Inflammatory macrophage (primary cell): ENCODE measurements around the gene NPDC1.

Experiments used
- DNase-seq, 2 donors: peaks; one replicate each; pipeline ENCODE4 v3.0.0-alpha.2; 2020 to 2022

The NPDC1 gene

GRCh38 chr9:137056739-137057415 lies 10.9 kb upstream of the NPDC1 start:
- no peak for DNase-seq

DNA sequence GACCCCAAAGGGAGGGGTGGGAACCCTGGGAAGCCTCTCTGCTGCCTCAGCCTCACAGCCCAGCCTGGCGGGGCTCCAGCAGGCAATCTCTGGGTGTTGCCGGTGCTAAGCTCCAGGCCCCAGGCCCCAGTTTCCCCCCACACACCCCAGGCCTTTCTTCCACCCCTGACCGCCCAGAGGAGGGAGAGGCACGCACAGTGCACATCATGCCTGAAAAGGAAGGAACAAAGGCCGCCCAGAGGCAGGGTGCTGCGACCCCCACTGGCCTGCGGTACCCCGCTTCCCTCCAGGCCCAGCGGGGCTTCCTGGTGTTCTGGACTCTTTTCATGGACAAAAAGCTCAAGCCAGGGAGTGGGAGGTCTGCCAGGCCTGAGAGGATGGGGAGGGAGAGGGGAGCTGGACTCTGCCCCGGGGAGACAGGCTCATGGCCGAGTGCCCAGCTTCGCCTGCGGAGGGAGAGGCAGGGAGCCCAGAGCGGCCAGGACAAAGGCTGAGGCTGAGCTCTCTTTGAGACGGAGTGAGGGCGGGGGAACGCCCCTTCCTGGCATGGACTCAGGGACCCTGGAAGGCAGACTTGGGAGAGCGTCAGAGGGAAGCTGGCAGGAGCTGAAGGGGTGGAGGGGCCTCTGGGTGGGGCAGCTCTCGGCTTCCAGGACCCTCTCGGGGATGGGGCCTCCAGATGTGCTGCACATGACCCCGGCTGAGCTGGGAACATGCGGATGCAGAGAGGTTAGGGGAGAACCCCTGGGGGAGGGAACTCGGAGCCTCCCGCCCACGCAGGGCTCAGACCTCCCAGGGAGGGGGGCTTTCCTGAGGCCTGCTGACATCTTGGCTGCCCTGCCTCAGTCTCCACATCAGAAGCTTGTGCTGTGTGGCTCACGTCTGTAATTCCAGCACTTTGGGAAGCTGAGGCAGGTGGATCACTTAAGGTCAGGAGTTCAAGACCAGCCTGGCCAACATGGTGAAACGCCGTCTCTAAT lies 9.7 kb upstream of the NPDC1 start:
- no peak for DNase-seq

- DNase-seq, result no peak
Measured at GRCh38 chr9:137054932-137055384, 9.0 kb upstream of the NPDC1 start.

DNA sequence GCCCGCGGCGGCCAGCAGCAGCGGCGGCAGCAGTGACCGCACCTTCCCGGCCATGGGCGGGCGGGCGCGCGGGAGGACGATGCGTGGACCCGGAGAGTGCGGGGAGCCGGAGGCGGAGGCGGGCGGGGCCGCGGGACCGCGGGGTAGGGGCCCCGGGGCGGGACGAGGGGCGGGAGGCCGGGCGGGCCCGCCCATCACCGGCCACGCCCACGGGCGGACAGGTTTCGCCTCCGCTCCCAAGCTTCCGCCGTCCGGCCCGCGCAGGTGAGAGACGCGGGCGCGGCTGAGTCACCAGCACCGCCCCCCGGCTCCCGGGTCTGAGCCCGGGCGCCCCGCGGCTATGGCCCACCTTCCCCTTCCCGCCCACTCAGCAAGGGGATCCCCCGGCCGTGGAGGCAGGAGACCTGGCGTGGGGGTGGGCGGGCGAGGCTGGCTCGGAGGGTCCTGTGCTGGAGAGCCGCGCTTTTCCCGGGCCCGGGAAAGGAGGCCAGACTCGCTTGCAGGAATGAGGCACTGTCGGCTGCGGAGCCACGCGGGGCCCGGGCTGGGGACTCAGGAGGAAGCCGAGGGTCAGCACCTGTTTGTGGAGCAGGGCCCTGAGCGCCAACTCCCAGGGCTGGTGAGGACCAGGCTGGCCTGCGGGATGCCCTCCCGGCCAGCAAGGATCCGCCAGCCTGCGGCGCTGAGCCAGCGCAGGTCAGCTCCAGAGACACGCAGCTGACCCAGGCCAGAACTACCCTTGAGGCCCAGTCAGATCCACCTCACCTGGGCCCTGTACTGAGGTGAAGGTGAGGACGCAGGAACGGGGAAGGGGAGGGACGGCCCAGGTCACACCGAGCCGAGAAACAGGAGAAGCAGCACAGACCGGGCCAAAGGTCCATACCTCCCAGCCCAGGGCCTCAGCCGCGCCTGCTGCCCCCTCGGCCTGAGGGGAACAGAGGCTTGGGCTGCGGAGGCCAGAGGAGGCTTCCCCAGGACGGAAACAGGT lies 8.3 kb upstream of the NPDC1 start, which contains the start of gene ENTPD2:
Gene ENTPD2 (minus strand): TSS at position 118 of the 988 bp plus-strand sequence. CDS start 64 bp downstream, at position 54.
- no peak for DNase-seq

DNA sequence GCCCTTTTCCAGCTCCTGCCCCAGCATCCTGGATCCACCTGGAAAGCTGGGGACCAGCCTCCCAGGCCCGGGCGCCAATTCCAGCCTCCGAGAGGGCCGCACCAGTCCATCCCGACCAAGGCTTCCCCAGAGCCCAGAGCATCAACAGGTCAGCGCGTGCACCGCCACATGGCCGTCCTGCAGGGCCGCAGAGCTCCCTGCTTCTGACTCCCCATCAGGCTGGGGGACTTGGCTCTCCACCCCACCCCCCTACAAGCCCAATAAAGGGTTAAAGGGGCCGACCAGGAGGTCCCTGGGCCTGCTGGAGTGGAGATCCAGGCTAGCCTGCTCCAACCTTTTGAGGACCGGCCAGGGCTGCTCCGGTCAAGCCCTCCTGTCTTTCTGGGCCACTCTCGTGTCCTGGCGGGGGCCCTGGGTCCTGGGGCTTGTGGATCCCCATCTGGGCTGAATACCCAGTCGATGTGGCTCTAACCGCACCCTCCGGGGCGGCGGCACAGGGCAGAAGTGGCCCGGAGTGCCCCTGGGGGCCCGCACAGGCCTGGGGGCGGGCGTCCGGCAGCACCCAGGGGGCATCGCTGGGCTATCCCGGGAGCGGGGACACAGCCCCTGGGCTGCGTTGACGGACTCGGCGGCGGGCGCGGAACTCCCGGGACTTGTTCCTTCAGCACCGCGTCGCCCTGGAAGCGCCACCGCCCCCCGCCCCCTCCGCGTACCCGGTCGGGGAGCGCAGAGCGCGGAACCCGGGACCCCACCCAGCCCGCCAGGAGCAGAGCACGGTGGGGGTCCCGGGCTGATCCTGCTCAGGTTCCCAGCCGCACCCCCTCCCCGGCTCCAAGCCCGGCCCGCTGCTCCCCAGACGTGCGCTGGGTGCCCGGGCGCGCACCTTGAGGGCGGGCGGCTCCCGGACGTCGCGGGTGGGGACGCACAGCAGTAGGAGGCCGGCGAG lies 7.3 kb upstream of the NPDC1 start:
- no peak for DNase-seq

DNA sequence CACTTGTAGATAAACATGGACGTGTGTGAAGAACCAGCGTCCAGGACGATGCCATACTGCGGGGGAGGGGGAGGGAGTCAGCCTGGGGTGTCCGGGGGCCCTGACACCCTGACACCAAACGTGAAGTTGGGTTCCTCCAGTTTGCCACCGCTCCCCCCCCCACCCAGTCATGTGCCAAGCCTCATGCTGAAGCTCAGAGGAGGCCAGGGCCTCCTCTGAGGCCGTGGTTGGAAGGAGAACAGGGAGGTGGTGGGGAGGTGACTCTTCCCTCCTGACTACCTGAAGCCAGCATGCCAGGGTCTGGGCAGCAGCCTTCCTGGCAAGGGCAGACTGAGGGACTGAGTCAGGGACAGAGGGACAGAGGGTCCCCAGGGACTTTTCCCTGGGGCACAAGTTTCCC lies 6.3 kb upstream of the NPDC1 start:
- DNase-seq, result no peak

GRCh38 chr9:137051145-137051724 lies 5.3 kb upstream of the NPDC1 start:
- no peak for DNase-seq

DNA sequence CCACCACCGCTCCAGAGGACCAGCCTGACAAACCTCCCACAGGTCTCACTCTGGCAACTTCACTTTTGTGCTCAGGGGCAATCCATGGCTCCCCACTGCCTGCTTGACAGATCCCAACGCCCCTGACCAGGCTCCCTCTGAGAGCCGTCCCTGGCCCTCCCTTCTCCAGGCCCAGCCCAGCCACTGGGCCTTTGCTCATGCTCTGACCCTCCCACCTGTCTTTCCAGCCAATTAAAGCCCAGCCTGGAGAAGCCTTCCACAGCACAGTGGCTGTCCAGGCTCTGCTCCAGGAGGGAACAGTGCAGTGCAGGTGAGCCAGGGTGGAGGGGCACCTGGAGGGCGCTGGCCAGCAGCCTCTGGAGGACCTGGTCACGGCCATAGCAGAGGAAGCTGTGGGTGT lies 4.6 kb upstream of the NPDC1 start:
- no peak for DNase-seq

GRCh38 chr9:137049544-137050449 lies 3.8 kb upstream of the NPDC1 start:
- DNase-seq, result peak; percentile 35 to 53

DNA sequence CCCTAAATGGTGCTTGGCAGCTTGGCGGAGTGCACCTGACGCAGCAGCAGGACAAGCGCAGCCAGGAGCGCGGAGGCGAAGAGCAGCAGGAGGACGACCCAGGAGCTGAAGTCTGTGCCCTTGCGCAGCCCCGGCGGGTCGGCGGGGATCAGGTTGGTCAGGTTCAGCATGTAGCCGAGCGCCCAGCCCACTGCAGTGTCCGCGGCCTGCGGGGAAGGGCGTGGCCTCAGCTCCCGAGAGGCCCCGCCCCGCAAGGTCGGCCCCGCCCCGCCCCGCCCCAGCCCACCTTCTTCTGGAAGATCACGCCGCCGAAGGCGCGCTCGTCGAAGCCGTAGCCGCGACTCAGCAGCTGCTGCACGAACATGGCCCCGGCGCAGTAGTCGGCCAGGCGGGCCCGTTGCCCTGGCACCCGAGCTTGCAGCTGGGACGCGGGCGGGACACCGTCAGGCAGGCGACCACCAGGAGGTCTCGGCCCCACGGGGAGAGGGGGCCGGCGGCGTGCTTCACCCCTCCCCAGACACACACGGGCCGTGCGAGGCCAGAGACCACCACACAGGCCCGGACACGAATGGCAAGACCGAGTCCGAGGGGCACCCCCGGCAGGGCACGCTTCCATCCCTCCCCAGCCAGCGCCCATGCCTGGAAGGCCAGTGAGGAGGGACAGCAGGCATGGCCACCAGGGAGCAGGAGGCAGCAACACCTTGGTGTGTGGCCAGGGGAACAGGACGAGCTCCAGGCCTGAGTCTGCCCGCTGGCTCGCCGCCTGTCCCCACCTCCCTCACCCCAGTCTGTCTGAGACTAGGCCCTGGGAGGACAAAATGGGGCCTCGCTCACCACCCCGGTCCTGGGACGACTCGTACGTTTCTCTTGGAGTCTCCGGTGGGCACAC lies 2.9 kb upstream of the NPDC1 start:
- no peak for DNase-seq

DNA sequence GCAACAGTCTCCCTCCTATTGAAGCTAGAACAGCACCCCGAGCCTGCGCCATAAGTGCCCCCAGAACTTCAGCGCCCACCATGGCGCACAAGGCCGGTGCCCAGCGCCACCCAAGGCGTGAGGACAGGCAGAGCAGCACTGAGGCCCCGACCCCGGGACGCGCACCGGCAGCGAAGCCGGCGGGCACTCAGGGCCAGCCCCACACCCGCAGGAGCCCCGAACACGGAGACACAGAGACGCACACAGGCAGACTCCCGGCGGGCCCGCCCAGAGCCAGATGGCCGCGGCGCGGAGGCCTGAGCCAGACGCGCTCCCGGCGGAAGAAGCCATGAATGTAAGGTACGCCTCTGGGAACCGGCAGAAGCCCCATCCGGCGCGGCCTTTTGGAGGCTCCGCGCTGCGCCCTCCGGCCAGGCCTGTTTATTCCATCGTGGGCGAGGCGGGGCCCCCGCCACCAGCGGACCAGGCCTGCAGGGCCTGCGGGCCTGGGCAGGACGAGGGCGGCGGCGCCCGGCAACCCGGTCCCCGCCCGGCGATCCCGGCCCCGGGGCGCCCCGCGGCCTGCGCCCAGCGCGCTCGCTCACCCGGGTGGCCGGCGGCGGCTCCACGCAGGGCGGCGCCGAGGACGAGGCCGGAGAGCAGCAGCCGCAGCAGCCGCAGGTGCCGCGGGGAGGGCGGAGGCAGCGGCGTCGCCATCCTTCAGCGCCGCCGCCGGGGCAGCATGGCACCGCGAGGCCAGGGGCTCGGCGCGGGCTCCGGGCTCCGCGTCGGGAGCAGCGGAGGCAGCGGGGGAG lies 486 bp downstream of the NPDC1 start:
- DNase-seq, result no peak

DNA sequence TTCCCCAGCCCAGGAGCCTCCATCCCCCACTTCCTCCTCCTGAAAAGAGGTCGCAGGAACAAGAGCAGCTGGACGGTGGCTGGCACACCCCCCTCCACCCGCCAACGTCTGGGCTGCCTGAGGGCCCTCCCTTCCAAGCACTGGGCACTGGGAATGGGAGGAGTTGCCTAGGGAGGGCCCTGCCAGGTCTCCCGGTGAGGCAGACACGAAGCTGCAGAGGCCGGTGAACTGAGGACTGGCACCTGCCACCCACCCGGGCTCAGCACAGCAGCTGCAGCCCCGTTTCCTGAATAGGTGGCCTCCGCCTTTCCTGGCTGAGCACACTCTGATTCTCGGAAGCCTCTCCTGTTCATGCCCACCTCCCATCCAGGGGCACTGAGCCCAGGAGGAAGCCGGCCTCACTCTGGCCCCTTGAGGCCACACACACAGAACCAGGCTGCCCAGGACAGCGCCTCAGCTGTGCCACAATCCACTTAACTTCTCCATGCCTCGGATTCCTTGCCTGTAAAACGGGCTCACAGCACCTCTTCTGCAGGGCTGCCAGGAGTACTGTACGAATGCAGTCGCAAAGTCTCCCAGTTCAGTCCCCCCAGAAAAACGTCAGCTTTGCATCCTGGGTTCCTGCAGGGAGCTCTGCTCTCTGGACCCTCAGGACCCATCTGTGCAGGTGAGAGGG lies 1.3 kb downstream of the NPDC1 start:
- DNase-seq, result no peak

GRCh38 chr9:137044037-137044436 lies 1.9 kb downstream of the NPDC1 start:
- no peak for DNase-seq

DNA sequence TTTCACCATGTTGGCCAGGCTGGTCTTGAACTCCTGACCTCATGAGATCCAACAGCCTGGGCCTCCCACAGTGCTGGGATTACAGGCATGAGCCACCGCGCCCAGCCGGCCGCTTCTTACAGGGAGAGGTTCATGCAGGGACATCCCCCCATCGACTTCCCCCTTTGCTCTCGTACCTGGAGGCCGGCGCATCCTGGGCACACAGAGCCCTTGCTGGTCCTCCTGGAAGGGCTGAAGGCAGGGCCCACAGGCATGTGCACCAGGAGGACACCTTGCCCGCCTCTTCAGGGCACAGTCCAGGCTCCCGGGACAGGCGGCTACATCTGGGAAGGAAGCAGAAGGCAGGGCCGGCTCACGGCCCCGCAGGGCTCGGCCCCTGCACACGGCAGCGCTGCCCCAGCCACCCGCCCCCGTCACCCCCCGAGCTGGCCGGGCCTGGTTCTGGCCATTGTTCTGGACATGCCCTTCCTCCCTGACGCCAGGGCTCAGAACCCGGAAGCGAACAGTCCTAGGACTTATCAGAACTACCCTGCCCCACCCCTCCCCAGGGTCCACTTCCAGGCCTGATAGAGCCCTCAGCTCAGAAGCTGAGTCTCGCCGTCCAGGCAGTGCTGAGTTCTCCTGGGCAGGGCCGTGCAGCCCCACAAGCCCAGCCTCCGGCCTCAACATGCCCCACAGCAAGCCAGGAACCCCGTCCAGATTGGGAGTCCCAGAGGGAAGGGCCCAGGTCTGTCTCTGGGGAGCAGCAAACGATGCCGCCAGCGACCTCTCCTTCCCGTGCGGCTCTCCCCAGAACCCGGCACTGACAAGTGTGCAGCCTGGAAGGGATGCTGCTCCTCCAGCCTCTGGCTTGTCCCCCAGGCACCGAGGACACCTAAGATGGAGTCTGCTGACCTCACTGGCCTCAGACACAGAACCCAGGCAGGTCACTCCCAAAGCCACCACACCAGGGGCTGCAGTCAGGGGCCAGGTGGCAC lies 2.9 kb downstream of the NPDC1 start:
- no peak for DNase-seq

- no peak for DNase-seq
Measured at GRCh38 chr9:137041124-137041523, 4.9 kb downstream of the NPDC1 start.

- DNase-seq, result no peak
Measured at GRCh38 chr9:137040568-137040967, 5.4 kb downstream of the NPDC1 start.
